ENCODE results near the gene SAMD10. TPM values are rescaled to one million over a fixed set of nuclear protein-coding genes. Genes with fewer than 3 reads are reported as not detected.
A peak's percentile ranks its signal among the peaks of the same experiment; 100 is the strongest.

Gene SAMD10
- total RNA-seq, 4 donors from 2014 or later = 0.62 to 4.6 (median 1.9) TPM

DNA sequence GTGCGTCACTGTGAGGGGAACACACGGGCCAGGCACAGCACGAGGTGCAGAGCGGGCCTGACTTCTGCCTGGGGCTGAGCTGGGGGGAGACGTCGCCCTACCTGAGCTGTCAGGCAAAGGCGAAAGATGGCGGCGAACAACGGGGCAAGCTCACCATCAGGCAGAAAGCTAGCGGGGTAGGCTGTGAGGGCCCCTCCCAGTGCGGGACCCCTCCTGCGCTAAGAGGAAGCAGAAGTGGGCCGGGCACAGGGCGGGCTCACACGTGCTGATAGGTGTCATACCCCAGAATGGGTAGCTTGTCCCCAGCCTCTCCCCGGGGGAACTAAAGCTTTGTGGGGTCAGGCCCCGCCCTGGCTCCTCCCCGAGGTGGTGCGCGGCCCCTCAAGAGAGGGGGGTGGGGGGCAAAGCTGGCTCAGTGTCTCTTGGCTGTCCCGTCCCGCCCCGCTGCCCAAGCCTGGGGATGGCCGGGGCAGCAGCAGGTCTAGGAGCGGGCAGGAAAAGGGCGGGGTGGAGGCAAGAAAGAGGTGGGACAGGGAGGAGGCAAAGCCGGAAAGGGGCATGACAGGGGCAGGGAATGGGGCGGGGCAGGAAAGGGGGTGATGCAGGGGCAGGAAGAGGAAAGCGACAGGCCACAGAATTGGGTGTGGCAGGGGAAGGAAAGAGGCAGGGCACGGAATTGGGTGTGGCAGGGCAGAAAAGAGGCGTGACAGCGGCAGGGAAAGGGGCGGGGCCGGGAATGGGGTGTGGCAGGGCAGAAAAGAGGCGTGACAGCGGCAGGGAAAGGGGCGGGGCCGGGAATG is 38.0 kb downstream of the SAMD10 start:
- H3K27me3 ChIP-seq = no peaks in the 10 kb centered on the region
- peaks cover 0 to 33% (median 0%) of the 10 kb centered on the region in 3 donors for H3K4me1 ChIP-seq
- peak overlapping the region in 3 of 4 donors; percentile 64 to 69 (median 68) for H3K27ac ChIP-seq
- 17 to 39% methylated on average over 1 to 8 of the region's 39 CpGs for WGBS, 2 donors (ENCODE audit: low coverage in 1 of 2)
- peak; percentile 25 for ATAC-seq
- no peaks in the 10 kb centered on the region for H3K9me3 ChIP-seq
- peaks cover 0 to 85% of the 10 kb centered on the region in 2 donors for H3K36me3 ChIP-seq
- H3K4me3 ChIP-seq = no peak overlapping the region
- TF ChIP-seq EP300 (IDR thresholded peaks at IDR 0.05) (no peak), POLR2A (IDR thresholded peaks at IDR 0.05) (no peak), POLR2AphosphoS5 (IDR thresholded peaks at IDR 0.05) (no peak)
- TF ChIP-seq, protein P1, sequence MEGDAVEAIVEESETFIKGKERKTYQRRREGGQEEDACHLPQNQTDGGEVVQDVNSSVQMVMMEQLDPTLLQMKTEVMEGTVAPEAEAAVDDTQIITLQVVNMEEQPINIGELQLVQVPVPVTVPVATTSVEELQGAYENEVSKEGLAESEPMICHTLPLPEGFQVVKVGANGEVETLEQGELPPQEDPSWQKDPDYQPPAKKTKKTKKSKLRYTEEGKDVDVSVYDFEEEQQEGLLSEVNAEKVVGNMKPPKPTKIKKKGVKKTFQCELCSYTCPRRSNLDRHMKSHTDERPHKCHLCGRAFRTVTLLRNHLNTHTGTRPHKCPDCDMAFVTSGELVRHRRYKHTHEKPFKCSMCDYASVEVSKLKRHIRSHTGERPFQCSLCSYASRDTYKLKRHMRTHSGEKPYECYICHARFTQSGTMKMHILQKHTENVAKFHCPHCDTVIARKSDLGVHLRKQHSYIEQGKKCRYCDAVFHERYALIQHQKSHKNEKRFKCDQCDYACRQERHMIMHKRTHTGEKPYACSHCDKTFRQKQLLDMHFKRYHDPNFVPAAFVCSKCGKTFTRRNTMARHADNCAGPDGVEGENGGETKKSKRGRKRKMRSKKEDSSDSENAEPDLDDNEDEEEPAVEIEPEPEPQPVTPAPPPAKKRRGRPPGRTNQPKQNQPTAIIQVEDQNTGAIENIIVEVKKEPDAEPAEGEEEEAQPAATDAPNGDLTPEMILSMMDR (IDR thresholded peaks at IDR 0.05) = no peak

GRCh38 chr20:63940472-63941266 is 38.8 kb downstream of the SAMD10 start:
- peak overlapping the region in 1 of 4 donors; percentile 69 for H3K27ac ChIP-seq
- no peak for TF ChIP-seq POLR2AphosphoS5 (IDR thresholded peaks at IDR 0.05)
- no peak for TF ChIP-seq POLR2A (IDR thresholded peaks at IDR 0.05)
- no peak for TF ChIP-seq EP300 (IDR thresholded peaks at IDR 0.05)
- TF ChIP-seq, protein P1 (IDR thresholded peaks at IDR 0.05) = no peak
- H3K4me3 ChIP-seq = no peak overlapping the region
- H3K9me3 ChIP-seq = no peaks in the 10 kb centered on the region
- no peak for ATAC-seq
- H3K36me3 ChIP-seq = peaks cover 0 to 85% of the 10 kb centered on the region in 2 donors
- WGBS, 2 donors (ENCODE audit: low coverage in 1 of 2) = no CpG with 5 or more reads among the region's 58 CpGs
- no peaks in the 10 kb centered on the region for H3K27me3 ChIP-seq
- peaks cover 0 to 29% (median 0%) of the 10 kb centered on the region in 3 donors for H3K4me1 ChIP-seq

DNA sequence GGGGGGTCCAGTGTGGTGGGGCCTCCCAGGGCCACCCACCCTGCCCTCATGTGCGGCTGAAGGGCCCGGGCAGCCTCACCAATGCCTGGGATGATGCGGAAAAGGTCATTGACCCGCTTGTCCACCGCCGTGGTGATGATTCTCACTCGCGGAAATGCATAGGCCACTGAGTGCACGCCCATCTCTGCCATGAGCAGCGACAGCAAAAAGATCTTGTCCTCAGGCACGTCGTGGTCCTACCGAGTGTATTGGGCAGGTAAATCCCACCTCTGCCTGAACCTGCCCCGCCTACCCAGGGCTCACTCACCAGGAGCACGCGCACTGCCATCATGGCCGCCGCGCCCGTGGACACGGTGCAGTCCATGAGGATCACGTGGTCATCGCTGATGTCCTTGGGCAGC is 39.4 kb downstream of the SAMD10 start:
- WGBS, 2 donors (ENCODE audit: low coverage in 1 of 2) = no CpG with 5 or more reads among the region's 23 CpGs
- Histone ChIP-seq H3K4me3 (no peak overlapping the region), H3K27ac (no peak overlapping the region), H3K27me3 (no peaks in the 10 kb centered on the region), H3K9me3 (no peaks in the 10 kb centered on the region), H3K36me3 (peaks cover 0 to 85% of the 10 kb centered on the region in 2 donors), H3K4me1 (peaks cover 0 to 29% (median 0%) of the 10 kb centered on the region in 3 donors)
- TF ChIP-seq, protein P1 (IDR thresholded peaks at IDR 0.05) = no peak
- TF ChIP-seq EP300 (IDR thresholded peaks at IDR 0.05) = no peak
- no peak for TF ChIP-seq POLR2AphosphoS5 (IDR thresholded peaks at IDR 0.05)
- no peak for TF ChIP-seq POLR2A (IDR thresholded peaks at IDR 0.05)
- no peak for ATAC-seq

- Histone ChIP-seq H3K27me3 (no peaks in the 10 kb centered on the region), H3K4me3 (no peak overlapping the region), H3K27ac (peak overlapping the region in 1 of 4 donors; percentile 24), H3K9me3 (no peaks in the 10 kb centered on the region), H3K4me1 (peaks cover 0 to 27% (median 0%) of the 10 kb centered on the region in 3 donors), H3K36me3 (peaks cover 0 to 85% of the 10 kb centered on the region in 2 donors)
- TF ChIP-seq, protein P1 (IDR thresholded peaks at IDR 0.05) = no peak
- TF ChIP-seq POLR2A (IDR thresholded peaks at IDR 0.05) (no peak), POLR2AphosphoS5 (IDR thresholded peaks at IDR 0.05) (no peak), EP300 (IDR thresholded peaks at IDR 0.05) (no peak)
- no CpG with 5 or more reads among the region's 33 CpGs for WGBS, 2 donors (ENCODE audit: low coverage in 1 of 2)
- ATAC-seq = no peak
Observed at GRCh38 chr20:63939061-63939935, 40.1 kb downstream of the SAMD10 start.
